ENCODE results near the gene MFSD1. TPM values are rescaled to one million over a fixed set of nuclear protein-coding genes. Genes with fewer than 3 reads are reported as not detected.

The MFSD1 gene
- polyA plus RNA-seq, 4 donors = 46.9 to 55.5 (median 50.6) TPM

DNA sequence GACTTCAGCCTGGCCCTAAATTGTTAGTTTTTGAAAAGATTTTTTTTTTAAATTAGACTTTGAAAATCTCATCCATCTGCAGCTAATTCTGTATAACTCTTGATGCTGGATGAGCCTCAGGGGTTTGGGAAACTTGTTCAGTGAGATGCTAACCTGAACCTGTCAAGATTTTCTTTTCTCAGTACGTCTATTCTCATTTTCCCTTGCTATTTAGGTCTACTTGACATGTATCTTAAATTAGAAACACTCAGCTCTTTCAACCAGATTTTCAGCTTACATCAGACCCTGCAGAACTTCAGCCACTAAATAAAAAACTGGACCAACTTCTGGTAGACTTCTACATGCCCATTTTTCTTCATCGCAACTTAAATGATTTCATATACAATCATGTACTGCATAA, 61.4 kb downstream of the MFSD1 start:
- no peak for DNase-seq (ENCODE audit: low read depth in 4 of 4, low spot score in 2 of 4)

DNA sequence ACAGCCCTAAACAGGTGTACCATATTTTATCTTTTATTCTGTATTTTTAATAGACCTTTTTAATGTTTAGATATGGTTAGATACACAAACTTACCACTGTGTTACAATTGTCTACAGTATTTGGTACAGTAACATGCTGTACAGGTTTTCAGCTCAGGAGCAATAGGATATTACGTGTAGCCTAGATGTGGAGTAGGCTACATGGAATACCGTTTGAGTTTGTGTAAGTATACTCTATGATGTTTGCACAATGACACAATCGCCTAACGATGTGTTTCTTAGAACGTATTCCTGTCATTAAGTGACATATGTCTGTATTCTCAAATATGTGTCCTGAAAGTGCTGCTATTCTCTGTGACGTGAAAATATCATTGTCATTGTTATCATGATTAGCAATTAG, 62.6 kb downstream of the MFSD1 start:
- DNase-seq (ENCODE audit: low read depth in 4 of 4, low spot score in 2 of 4) = no peak

DNA sequence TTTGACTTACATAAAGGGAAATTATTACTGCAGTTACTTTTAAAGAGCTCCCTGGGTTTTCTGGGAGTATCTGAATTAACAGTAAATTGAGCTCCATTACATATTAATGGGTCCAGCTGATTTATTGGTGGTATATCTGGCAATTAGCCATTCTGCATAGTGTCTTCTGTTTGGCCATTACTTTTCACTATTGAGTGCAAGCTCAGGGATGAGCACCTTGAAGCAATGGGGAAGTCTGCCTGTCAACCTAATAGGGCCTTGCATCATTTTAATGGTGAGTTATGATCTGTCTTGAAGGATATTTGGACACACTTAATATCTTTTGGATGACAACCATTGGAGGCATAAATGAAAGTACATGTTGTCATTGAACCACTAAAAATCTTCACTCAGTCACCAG, 73.8 kb downstream of the MFSD1 start:
- no peak for DNase-seq (ENCODE audit: low read depth in 4 of 4, low spot score in 2 of 4)

Other genes with a start within 250 kb of the MFSD1 start
- 10 to 100 TPM; 48.5 to 65.4 (median 54.9) TPM for gene MLF1, start 230.9 kb upstream of the MFSD1 start, polyA plus RNA-seq (ENCODE audit: insufficient read length in 4 of 4)
- 10 to 100 TPM; 41.0 to 54.3 (median 46.0) TPM for gene GFM1, start 157.5 kb upstream of the MFSD1 start, polyA plus RNA-seq (ENCODE audit: insufficient read length in 4 of 4)
- 10 to 100 TPM; 27.2 to 36.1 (median 31.1) TPM for gene LXN, start 129.4 kb upstream of the MFSD1 start, polyA plus RNA-seq (ENCODE audit: insufficient read length in 4 of 4)
- gene RARRES1, start 69.6 kb upstream of the MFSD1 start, polyA plus RNA-seq (ENCODE audit: insufficient read length in 4 of 4) = 10 to 100 TPM in 3 of 4 donors, 1 to 10 TPM in 1; 7.2 to 33.0 (median 12.8) TPM